Activated CD4-positive, alpha-beta T cell treated with anti-CD3 and anti-CD28 coated beads for 36 hours (primary cell): ENCODE data around the gene PIK3R3. TPM values are rescaled to one million over a fixed set of nuclear protein-coding genes. Genes with fewer than 3 reads are reported as not detected.

ENCODE experiments used
- ATAC-seq: fragments of 200-7000 bp; cut with Tn5 transposase; one replicate; pipeline ENCODE4 v1.10.0; 2021; ENCODE audit warnings: mild to moderate bottlenecking, moderate library complexity
- CTCF ChIA-PET: fragments of 350-600 bp; sonication (Branson Sonifier 250); formaldehyde crosslinking; loops from one replicate; lab custom pipeline; 2021; ENCODE audit warnings: antibody characterized with exemption; lab: Charles Lee
- POLR2A ChIA-PET: fragments of 350-600 bp; sonication (Branson Sonifier 250); formaldehyde crosslinking; loops from one replicate; lab custom pipeline; 2021; ENCODE audit warnings: antibody characterized with exemption, inconsistent platforms; lab: Charles Lee
- DNase-seq: peaks from one replicate; pipeline ENCODE4 v3.0.0-alpha.2; 2020
- H3K27ac Mint-ChIP-seq: one replicate; pipeline ENCODE4 v1.8.0; 2021; ENCODE audit warnings: mixed read lengths
- H3K27me3 Mint-ChIP-seq: one replicate; pipeline ENCODE4 v1.8.0; 2021; ENCODE audit warnings: mixed read lengths
- H3K36me3 Mint-ChIP-seq: one replicate; pipeline ENCODE4 v1.8.0; 2021; ENCODE audit warnings: low read depth, mixed read lengths
- H3K4me1 Mint-ChIP-seq: one replicate; pipeline ENCODE4 v1.8.0; 2021; ENCODE audit warnings: mixed read lengths
- H3K4me3 Mint-ChIP-seq: one replicate; pipeline ENCODE4 v1.8.0; 2021; ENCODE audit warnings: mild to moderate bottlenecking, moderate library complexity, mixed read lengths
- H3K9me3 Mint-ChIP-seq: one replicate; pipeline ENCODE4 v1.8.0; 2021; ENCODE audit warnings: low read depth, mixed read lengths
- intact Hi-C, 2 experiments: fragments of 100-400 bp; cut with DNase I in 1 of 2; cut with micrococcal nuclease in 1 of 2; formaldehyde crosslinking; loops; one replicate each; pipeline versions ENCODE4 v1.14.2 to v1.15.1; 2022 to 2024; cut with DNase I, micrococcal nuclease
- total RNA-seq, 2 experiments: library from RNA; stranded (reverse); gene quantifications; one replicate each; pipeline ENCODE4 v1.2.3, GENCODE V29; 2021

The PIK3R3 gene
- under 1 TPM; 0.46 to 0.78 TPM for total RNA-seq

- H3K27ac Mint-ChIP-seq, result peak within 1 kb of the TSS; percentile 87
- ATAC-seq (peak; percentile 98), DNase-seq (peak; percentile 94)
- CTCF ChIA-PET, result interaction anchor here (0.6 to 2.4 kb wide), 3 partner anchors 91 to 400 kb away, joined by 3 to 11 read pairs (median 3); no protein-coding TSS in a partner anchor
- intact Hi-C loops, result loop anchor here (1.0 to 5.0 kb wide), 8 partner anchors 34 to 445 kb away; partner anchors contain the start of genes GPBP1L1 (in 1 of the 2), IPP (in 1 of the 2), MAST2 (in 1 of the 2) and POMGNT1 (in 1 of the 2)
- H3K4me3 Mint-ChIP-seq, result peak within 1 kb of the TSS; percentile 74
- no peaks in the 10 kb centered on the region for H3K36me3 Mint-ChIP-seq
- POLR2A ChIA-PET, result no interaction called here
- no peaks in the 10 kb centered on the region for H3K9me3 Mint-ChIP-seq
- H3K4me1 Mint-ChIP-seq, result peaks cover 21% of the 10 kb centered on the region
- H3K27me3 Mint-ChIP-seq, result peaks cover 51% of the 10 kb centered on the region
Observed at GRCh38 chr1:46132529-46133180, at the start of gene PIK3R3. TSS of gene PIK3R3 (minus strand) at chr1:46132629. CDS start at chr1:46131952, 677 bp downstream.

- H3K27ac Mint-ChIP-seq, result no peak overlapping the region
- POLR2A ChIA-PET, result no interaction called here
- ATAC-seq, result no peak
- CTCF ChIA-PET, result interaction anchor here (0.5 to 5.3 kb wide), 19 partner anchors 13 to 396 kb away, joined by 3 to 58 read pairs (median 4); no protein-coding TSS in a partner anchor
- DNase-seq, result no peak
- no peak overlapping the region for H3K4me3 Mint-ChIP-seq
- intact Hi-C loops, result no loop called here
- no peaks in the 10 kb centered on the region for H3K9me3 Mint-ChIP-seq
- H3K36me3 Mint-ChIP-seq, result no peaks in the 10 kb centered on the region
- peaks cover 24% of the 10 kb centered on the region for H3K4me1 Mint-ChIP-seq
- no peaks in the 10 kb centered on the region for H3K27me3 Mint-ChIP-seq
Observed at GRCh38 chr1:46181343-46182260, 49.2 kb upstream of the PIK3R3 start.

GRCh38 chr1:46180082-46180616, 47.7 kb upstream of the PIK3R3 start:
- Mint-ChIP-seq H3K27me3 (no peaks in the 10 kb centered on the region), H3K27ac (no peak overlapping the region), H3K9me3 (no peaks in the 10 kb centered on the region), H3K36me3 (no peaks in the 10 kb centered on the region), H3K4me1 (peaks cover 15% of the 10 kb centered on the region), H3K4me3 (no peak overlapping the region)
- ATAC-seq (no peak), DNase-seq (peak; percentile 67)
- ChIA-PET CTCF (interaction anchor here (0.7 to 5.3 kb wide), 7 partner anchors 9 to 143 kb away, joined by 3 to 58 read pairs (median 3); no protein-coding TSS in a partner anchor), POLR2A (no interaction called here)
- intact Hi-C loops, result no loop called here

GRCh38 chr1:46179138-46180081, 47.0 kb upstream of the PIK3R3 start:
- H3K4me1 Mint-ChIP-seq, result peaks cover 7% of the 10 kb centered on the region
- ATAC-seq (peak; percentile 83), DNase-seq (peak; percentile 80)
- no peak overlapping the region for H3K27ac Mint-ChIP-seq
- no peaks in the 10 kb centered on the region for H3K36me3 Mint-ChIP-seq
- no peaks in the 10 kb centered on the region for H3K9me3 Mint-ChIP-seq
- intact Hi-C loops, result loop anchor here (1.0 kb wide), 2 partner anchors 44 to 142 kb away; no protein-coding TSS in a partner anchor
- no peaks in the 10 kb centered on the region for H3K27me3 Mint-ChIP-seq
- no peak overlapping the region for H3K4me3 Mint-ChIP-seq
- ChIA-PET POLR2A (no interaction called here), CTCF (interaction anchor here (0.7 to 1.3 kb wide), 9 partner anchors 10 to 145 kb away, joined by 3 to 5 read pairs (median 3); no protein-coding TSS in a partner anchor)

- ATAC-seq, result no peak
Observed at GRCh38 chr1:46176211-46176865, 43.9 kb upstream of the PIK3R3 start, which contains the start of gene P3R3URF. TSS of gene P3R3URF (minus strand) at chr1:46176488. CDS start at chr1:46176471, 17 bp downstream.

DNA sequence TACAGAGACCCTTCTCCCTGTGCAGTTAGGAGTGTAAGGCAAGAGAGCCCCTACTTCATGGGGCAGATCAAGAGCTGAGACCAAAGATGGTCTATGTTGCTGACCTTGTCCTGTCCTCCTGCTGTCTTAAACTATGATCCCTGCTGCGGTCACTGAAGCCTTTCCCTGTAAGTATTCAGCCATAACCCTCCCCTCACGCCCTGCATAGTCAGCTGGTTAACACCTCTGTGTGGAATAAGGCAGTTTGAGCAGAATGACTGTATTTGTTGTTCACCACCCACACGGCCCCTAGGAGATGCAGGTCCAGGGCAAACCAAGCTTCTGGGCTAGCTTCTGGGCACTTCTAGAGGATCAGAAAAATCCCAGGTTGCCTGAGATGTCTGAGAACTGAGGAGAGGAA, 42.8 kb upstream of the PIK3R3 start:
- no peaks in the 10 kb centered on the region for H3K27me3 Mint-ChIP-seq
- ATAC-seq (peak; percentile 47), DNase-seq (peak; percentile 34)
- ChIA-PET CTCF (interaction anchor here (0.7 kb wide), 1 partner anchor 152 kb away, joined by 3 read pairs; no protein-coding TSS in a partner anchor), POLR2A (no interaction called here)
- no peaks in the 10 kb centered on the region for H3K4me1 Mint-ChIP-seq
- no peaks in the 10 kb centered on the region for H3K9me3 Mint-ChIP-seq
- no peak overlapping the region for H3K27ac Mint-ChIP-seq
- H3K36me3 Mint-ChIP-seq, result no peaks in the 10 kb centered on the region
- H3K4me3 Mint-ChIP-seq, result no peak overlapping the region
- intact Hi-C loops, result no loop called here

More at GRCh38 chr1:46176211-46176865, 43.9 kb upstream of the PIK3R3 start, which contains the start of gene P3R3URF:
- Mint-ChIP-seq H3K36me3 (no peaks in the 10 kb centered on the region), H3K9me3 (no peaks in the 10 kb centered on the region), H3K27me3 (no peaks in the 10 kb centered on the region), H3K4me1 (no peaks in the 10 kb centered on the region), H3K4me3 (no peak within 1 kb of the TSS), H3K27ac (no peak within 1 kb of the TSS)
- CTCF ChIA-PET, result interaction anchor here (0.7 kb wide), 1 partner anchor 139 kb away, joined by 3 read pairs; no protein-coding TSS in a partner anchor
- POLR2A ChIA-PET, result no interaction called here
- intact Hi-C loops, result no loop called here
- DNase-seq, result no peak

DNA sequence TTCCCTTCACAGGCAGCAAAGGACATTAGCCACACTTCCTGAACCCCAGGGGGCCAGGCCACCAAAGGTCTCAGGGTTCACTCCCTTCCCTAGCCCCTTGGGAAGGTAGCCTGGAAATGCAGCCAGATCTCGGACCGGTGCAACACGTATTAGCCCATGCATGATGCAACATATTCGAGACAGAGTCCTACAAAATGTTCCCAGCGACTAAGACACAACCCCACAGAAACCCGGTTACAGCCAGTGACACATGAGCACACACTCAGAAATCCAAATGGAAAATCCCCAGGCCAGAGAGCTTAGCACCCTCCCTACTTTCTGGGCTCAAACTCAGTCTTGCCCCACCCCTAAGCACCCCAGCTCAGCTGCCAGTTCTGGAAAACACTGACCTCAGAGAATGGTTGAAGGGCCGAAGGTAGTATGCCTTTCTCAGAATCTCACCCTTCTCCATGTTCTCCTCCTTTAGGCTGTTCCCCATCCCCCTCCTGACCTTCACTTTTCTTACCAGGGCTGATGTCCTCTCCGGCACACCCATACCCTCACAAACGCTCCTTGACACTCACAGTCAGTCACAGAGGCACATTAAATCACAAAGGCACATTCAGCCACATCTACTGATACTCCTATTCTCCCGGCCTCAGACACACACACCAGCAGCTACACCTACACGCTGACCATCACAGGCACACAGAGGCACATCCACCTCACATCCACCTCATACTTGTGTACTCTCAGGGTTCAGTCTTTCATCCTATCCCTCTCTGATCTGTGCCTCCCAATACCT, 42.2 kb upstream of the PIK3R3 start, which contains the start of gene TSPAN1:
TSS of gene TSPAN1 (plus strand) at position 640 of the 784 bp plus-strand sequence. CDS start 6,021 bp downstream, outside the sequence.
- no peak within 1 kb of the TSS for H3K4me3 Mint-ChIP-seq
- DNase-seq, result no peak
- no peaks in the 10 kb centered on the region for H3K36me3 Mint-ChIP-seq
- no peak for ATAC-seq
- no peaks in the 10 kb centered on the region for H3K27me3 Mint-ChIP-seq
- POLR2A ChIA-PET, result no interaction called here
- H3K4me1 Mint-ChIP-seq, result no peaks in the 10 kb centered on the region
- H3K27ac Mint-ChIP-seq, result no peak within 1 kb of the TSS
- H3K9me3 Mint-ChIP-seq, result no peaks in the 10 kb centered on the region
- CTCF ChIA-PET, result no interaction called here
- intact Hi-C loops, result no loop called here

DNA sequence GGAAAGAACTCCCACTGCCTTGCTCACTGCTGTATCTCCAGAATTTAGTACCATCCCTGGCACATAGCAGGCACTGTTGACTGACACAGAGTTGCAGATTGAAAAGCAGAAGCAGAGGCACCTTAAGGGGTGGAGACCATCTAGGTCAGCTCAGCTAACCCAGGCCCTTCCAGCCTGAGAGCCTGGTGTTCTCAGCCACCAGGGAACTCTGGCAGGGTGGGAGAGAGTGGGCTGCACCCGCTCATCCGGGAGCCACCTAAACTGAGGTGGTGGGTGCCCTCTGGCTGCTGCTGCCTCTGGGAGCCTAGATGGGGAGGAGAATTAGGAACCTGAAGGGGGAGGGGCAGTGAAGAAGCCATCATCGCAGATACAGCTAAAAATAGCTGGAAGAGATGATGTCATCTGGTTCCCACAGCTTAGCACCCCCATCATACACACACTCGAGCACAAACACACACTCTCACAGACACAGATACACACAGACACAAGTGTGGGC, 41.0 kb upstream of the PIK3R3 start:
- H3K27me3 Mint-ChIP-seq, result no peaks in the 10 kb centered on the region
- DNase-seq, result no peak
- H3K4me3 Mint-ChIP-seq, result no peak overlapping the region
- H3K4me1 Mint-ChIP-seq, result no peaks in the 10 kb centered on the region
- intact Hi-C loops, result no loop called here
- ChIA-PET CTCF (interaction anchor here (1.4 kb wide), 1 partner anchor 137 kb away, joined by 7 read pairs; no protein-coding TSS in a partner anchor), POLR2A (interaction anchor here (0.5 kb wide), 1 partner anchor 179 kb away, joined by 4 read pairs; no protein-coding TSS in a partner anchor)
- no peaks in the 10 kb centered on the region for H3K36me3 Mint-ChIP-seq
- no peak for ATAC-seq
- H3K9me3 Mint-ChIP-seq, result no peaks in the 10 kb centered on the region
- H3K27ac Mint-ChIP-seq, result no peak overlapping the region

- no peaks in the 10 kb centered on the region for H3K27me3 Mint-ChIP-seq
- no peaks in the 10 kb centered on the region for H3K9me3 Mint-ChIP-seq
- no peak overlapping the region for H3K4me3 Mint-ChIP-seq
- intact Hi-C loops, result no loop called here
- CTCF ChIA-PET, result interaction anchor here (1.4 kb wide), 1 partner anchor 136 kb away, joined by 7 read pairs; no protein-coding TSS in a partner anchor
- H3K36me3 Mint-ChIP-seq, result no peaks in the 10 kb centered on the region
- no peak overlapping the region for H3K27ac Mint-ChIP-seq
- POLR2A ChIA-PET, result no interaction called here
- H3K4me1 Mint-ChIP-seq, result peaks cover 4% of the 10 kb centered on the region
- DNase-seq, result no peak
- no peak for ATAC-seq
Observed at GRCh38 chr1:46172321-46172720, 39.9 kb upstream of the PIK3R3 start.
